Stimulated activated CD4-positive, alpha-beta T cell treated with anti-CD3 and anti-CD28 coated beads, Interleukin-1b, Interleukin-23, amount 100 ng/mL, for 48 hours (primary cell): ENCODE data around the gene ATCAY.
"Not testable (repeated sequence)": the region's sequence is repeated elsewhere in the genome, so short reads cannot be mapped to it uniquely, and the experiment has no call there.

ENCODE experiments used
- DNase-seq: peaks from one replicate; pipeline ENCODE4 v3.0.0-alpha.2; 2020

ATCAY gene

GRCh38 chr19:3949997-3950859 lies 69.7 kb downstream of the ATCAY start:
- DNase-seq, result no peak

GRCh38 chr19:3950871-3951861 lies 70.7 kb downstream of the ATCAY start:
- DNase-seq, result no peak

GRCh38 chr19:3952755-3953276 lies 72.3 kb downstream of the ATCAY start:
- DNase-seq, result not testable (repeated sequence)

- no peak for DNase-seq
Observed at GRCh38 chr19:3954107-3954506, 73.6 kb downstream of the ATCAY start.

GRCh38 chr19:3955276-3955675 lies 74.8 kb downstream of the ATCAY start:
- DNase-seq, result not testable (repeated sequence)

- no peak for DNase-seq
Observed at GRCh38 chr19:3955688-3956087, 75.2 kb downstream of the ATCAY start.

- DNase-seq, result no peak
Observed at GRCh38 chr19:3958836-3959765, 78.6 kb downstream of the ATCAY start.

GRCh38 chr19:3959766-3960131 lies 79.3 kb downstream of the ATCAY start:
- no peak for DNase-seq

GRCh38 chr19:3961007-3961406 lies 80.5 kb downstream of the ATCAY start:
- DNase-seq, result no peak

GRCh38 chr19:3963458-3964255 lies 83.2 kb downstream of the ATCAY start:
- DNase-seq, result no peak

- DNase-seq, result no peak
Observed at GRCh38 chr19:3964256-3965194, 84.0 kb downstream of the ATCAY start.

- no peak for DNase-seq
Observed at GRCh38 chr19:3966051-3967017, 85.8 kb downstream of the ATCAY start.

- not testable (repeated sequence) for DNase-seq
Observed at GRCh38 chr19:3967983-3968382, 87.5 kb downstream of the ATCAY start.

GRCh38 chr19:3968556-3969434 lies 88.3 kb downstream of the ATCAY start:
- no peak for DNase-seq

GRCh38 chr19:3969435-3970312 lies 89.2 kb downstream of the ATCAY start:
- no peak for DNase-seq

GRCh38 chr19:3970313-3970807 lies 89.9 kb downstream of the ATCAY start:
- no peak for DNase-seq
